ENCODE data around the gene AIFM2. TPM values are rescaled to one million over a fixed set of nuclear protein-coding genes. Genes with fewer than 3 reads are reported as not detected.

The AIFM2 gene
- total RNA-seq, 1 donor from 2014 or later: 14.7 TPM

GRCh38 chr10:70169649-70170364 lies 37.2 kb upstream of the AIFM2 start:
- no peaks in the 10 kb centered on the region for H3K27me3 ChIP-seq (ENCODE audit: control insufficient read depth, insufficient read depth, low read length)
- peaks cover 3% of the 10 kb centered on the region for H3K36me3 ChIP-seq (ENCODE audit: control insufficient read depth, insufficient read depth, low read length)
- DNase-seq (ENCODE audit: low read depth) (no peak), FAIRE-seq (no peak)
- no peak for TF ChIP-seq CTCF (IDR thresholded peaks at IDR 0.05; ENCODE audit: insufficient read depth, low read length, severe bottlenecking)
- H3K4me3 ChIP-seq (ENCODE audit: low read depth, low read length): peak overlapping the region; percentile 96

- no peak for FAIRE-seq
- no peak for DNase-seq (ENCODE audit: low read depth)
- peak overlapping the region; percentile 96 for H3K4me3 ChIP-seq (ENCODE audit: low read depth, low read length)
- H3K36me3 ChIP-seq (ENCODE audit: control insufficient read depth, insufficient read depth, low read length): peaks cover 3% of the 10 kb centered on the region
- no peak for TF ChIP-seq CTCF (IDR thresholded peaks at IDR 0.05; ENCODE audit: insufficient read depth, low read length, severe bottlenecking)
- no peaks in the 10 kb centered on the region for H3K27me3 ChIP-seq (ENCODE audit: control insufficient read depth, insufficient read depth, low read length)
Measured at GRCh38 chr10:70169011-70169410, 36.4 kb upstream of the AIFM2 start.

- DNase-seq (ENCODE audit: low read depth) (no peak), FAIRE-seq (no peak)
- peaks cover 3% of the 10 kb centered on the region for H3K36me3 ChIP-seq (ENCODE audit: control insufficient read depth, insufficient read depth, low read length)
- H3K4me3 ChIP-seq (ENCODE audit: low read depth, low read length): no peak overlapping the region
- H3K27me3 ChIP-seq (ENCODE audit: control insufficient read depth, insufficient read depth, low read length): no peaks in the 10 kb centered on the region
- TF ChIP-seq CTCF (IDR thresholded peaks at IDR 0.05; ENCODE audit: insufficient read depth, low read length, severe bottlenecking): no peak
Measured at GRCh38 chr10:70167246-70167645, 34.6 kb upstream of the AIFM2 start.

- Histone ChIP-seq H3K27me3 (ENCODE audit: control insufficient read depth, insufficient read depth, low read length) (no peaks in the 10 kb centered on the region), H3K36me3 (ENCODE audit: control insufficient read depth, insufficient read depth, low read length) (peaks cover 4% of the 10 kb centered on the region), H3K4me3 (ENCODE audit: low read depth, low read length) (no peak overlapping the region)
- TF ChIP-seq CTCF (IDR thresholded peaks at IDR 0.05; ENCODE audit: insufficient read depth, low read length, severe bottlenecking): no peak
- DNase-seq (ENCODE audit: low read depth) (no peak), FAIRE-seq (no peak)
Measured at GRCh38 chr10:70166394-70166793, 33.8 kb upstream of the AIFM2 start.

- DNase-seq (ENCODE audit: low read depth): no peak
- H3K27me3 ChIP-seq (ENCODE audit: control insufficient read depth, insufficient read depth, low read length): no peaks in the 10 kb centered on the region
- no peak overlapping the region for H3K4me3 ChIP-seq (ENCODE audit: low read depth, low read length)
- peaks cover 6% of the 10 kb centered on the region for H3K36me3 ChIP-seq (ENCODE audit: control insufficient read depth, insufficient read depth, low read length)
- FAIRE-seq: no peak
- TF ChIP-seq CTCF (IDR thresholded peaks at IDR 0.05; ENCODE audit: insufficient read depth, low read length, severe bottlenecking): no peak
Measured at GRCh38 chr10:70164163-70164562, 31.5 kb upstream of the AIFM2 start.

- Histone ChIP-seq H3K27me3 (ENCODE audit: control insufficient read depth, insufficient read depth, low read length) (no peaks in the 10 kb centered on the region), H3K4me3 (ENCODE audit: low read depth, low read length) (no peak overlapping the region), H3K36me3 (ENCODE audit: control insufficient read depth, insufficient read depth, low read length) (peaks cover 6% of the 10 kb centered on the region)
- TF ChIP-seq CTCF (IDR thresholded peaks at IDR 0.05; ENCODE audit: insufficient read depth, low read length, severe bottlenecking): no peak
- FAIRE-seq (no peak), DNase-seq (ENCODE audit: low read depth) (no peak)
Measured at GRCh38 chr10:70163448-70163847, 30.8 kb upstream of the AIFM2 start.
